HepG2 (cell line): ENCODE measurements around the gene KDM7A. TPM values are rescaled to one million over a fixed set of nuclear protein-coding genes. Genes with fewer than 3 reads are reported as not detected.

Experiments used
- ELK4 ChIP-seq: sonication (generic); formaldehyde crosslinking; IDR thresholded peaks from 2 replicates; pipeline ENCODE4 v1.9.0; 2021; ENCODE audit warnings: missing genetic modification reagents, borderline replicate concordance
- ETV5 ChIP-seq: IDR thresholded peaks from 2 replicates; pipeline ENCODE4 v1.6.1; 2018; ENCODE audit warnings: missing biosample characterization, missing genetic modification reagents, inconsistent platforms, borderline replicate concordance
- GATAD2A ChIP-seq: IDR thresholded peaks from 2 replicates; pipeline ENCODE4 v1.6.1; 2016
- MED1 ChIP-seq: sonication (generic); formaldehyde crosslinking; IDR thresholded peaks from 2 replicates; pipeline ENCODE4 v1.4.0; 2020; ENCODE audit warnings: missing genetic modification reagents
- MED13 ChIP-seq: sonication (generic); formaldehyde crosslinking; IDR thresholded peaks from 2 replicates; pipeline ENCODE4 v1.5.0; 2020; ENCODE audit warnings: missing genetic modification reagents
- MIER3 ChIP-seq: IDR thresholded peaks from 2 replicates; pipeline ENCODE4 v1.6.1; 2016; ENCODE audit warnings: missing compliant biosample characterization, borderline replicate concordance
- MXD4 ChIP-seq: IDR thresholded peaks from 2 replicates; pipeline ENCODE4 v1.6.1; 2016; ENCODE audit warnings: mild to moderate bottlenecking, missing biosample characterization, missing genetic modification reagents
- NFIC ChIP-seq: IDR thresholded peaks from 2 replicates; pipeline ENCODE4 v1.6.1; 2012; ENCODE audit warnings: mild to moderate bottlenecking, low read length, inconsistent platforms
- RARA ChIP-seq: IDR thresholded peaks from 2 replicates; pipeline ENCODE4 v1.6.1; 2016; ENCODE audit warnings: missing genetic modification reagents, missing compliant biosample characterization
- REST ChIP-seq, 2 experiments: IDR thresholded peaks; 2 replicates each; pipeline ENCODE4 v1.6.1; 2011 to 2012; ENCODE audit warnings: low read length in 2 of 2, borderline replicate concordance in 1 of 2, low read depth in 1 of 2, mild to moderate bottlenecking in 1 of 2, moderate library complexity in 1 of 2
- RXRA ChIP-seq: sonication (generic); formaldehyde crosslinking; IDR thresholded peaks from 2 replicates; pipeline ENCODE4 v1.5.1; 2020; ENCODE audit warnings: missing genetic modification reagents
- SNRNP70 ChIP-seq: fragments of 200-400 bp; formaldehyde crosslinking; IDR thresholded peaks from 2 replicates; pipeline ENCODE4 v1.6.1; 2017; ENCODE audit warnings: mild to moderate bottlenecking, low read depth, low read length, moderate library complexity
- ZBTB25 ChIP-seq: IDR thresholded peaks from 2 replicates; pipeline ENCODE4 v1.6.1; 2018; ENCODE audit warnings: missing genetic modification reagents
- ZNF143 ChIP-seq: sonication (generic); formaldehyde crosslinking; IDR thresholded peaks from 2 replicates; pipeline ENCODE4 v1.4.0; 2020; ENCODE audit warnings: missing genetic modification reagents
- ZNF205 ChIP-seq: IDR thresholded peaks from 2 replicates; pipeline ENCODE4 v1.6.1; 2018; ENCODE audit warnings: missing biosample characterization, missing genetic modification reagents
- ZNF280B ChIP-seq: sonication (generic); formaldehyde crosslinking; IDR thresholded peaks from 2 replicates; pipeline ENCODE4 v1.5.0; 2020; ENCODE audit warnings: missing genetic modification reagents, mild to moderate bottlenecking, borderline replicate concordance
- ZNF7 ChIP-seq: IDR thresholded peaks from 2 replicates; pipeline ENCODE4 v1.6.1; 2016; ENCODE audit warnings: missing biosample characterization, missing genetic modification reagents
- ZNF770 ChIP-seq: sonication (generic); formaldehyde crosslinking; IDR thresholded peaks from 2 replicates; pipeline ENCODE4 v1.5.0; 2020; ENCODE audit warnings: mild to moderate bottlenecking, missing genetic modification reagents
- ZSCAN12 ChIP-seq: sonication (generic); formaldehyde crosslinking; IDR thresholded peaks from 2 replicates; pipeline ENCODE4 v1.9.0; 2021; ENCODE audit warnings: mild to moderate bottlenecking, missing genetic modification reagents
- polyA plus RNA-seq, 8 experiments: library from polyadenylated mRNA; depleted of rRNA in 3 of 8; stranded (reverse) in 7 of 8; unstranded in 1 of 8; fragments of >200 nt; fragmentation: Illumina TruSeq in 4 of 8; extraction: Trizol in 4 of 8; gene quantifications; 2 replicates each; pipeline versions ENCODE4 v1.2.1 to v1.2.3, GENCODE V29; 2011 to 2016; ENCODE audit warnings: low read depth in 4 of 8, missing spikeins in 1 of 8, mixed read lengths in 1 of 8; ENCODE audit not compliant: insufficient read depth in 1 of 8
- total RNA-seq, 5 experiments: library from RNA; depleted of rRNA; stranded (reverse); fragments of >200 nt; fragmentation: Illumina TruSeq; extraction: Trizol; gene quantifications; 2 replicates each; pipeline ENCODE4 v1.2.3, GENCODE V29; 2016; ENCODE audit warnings: low read depth in 1 of 5

Gene KDM7A
- total and polyA plus RNA-seq, 2 of the 13 experiments (the other 11 are each of a cell fraction or from before 2014, with no cell fraction given) = 10.8 to 16.8 TPM

DNA sequence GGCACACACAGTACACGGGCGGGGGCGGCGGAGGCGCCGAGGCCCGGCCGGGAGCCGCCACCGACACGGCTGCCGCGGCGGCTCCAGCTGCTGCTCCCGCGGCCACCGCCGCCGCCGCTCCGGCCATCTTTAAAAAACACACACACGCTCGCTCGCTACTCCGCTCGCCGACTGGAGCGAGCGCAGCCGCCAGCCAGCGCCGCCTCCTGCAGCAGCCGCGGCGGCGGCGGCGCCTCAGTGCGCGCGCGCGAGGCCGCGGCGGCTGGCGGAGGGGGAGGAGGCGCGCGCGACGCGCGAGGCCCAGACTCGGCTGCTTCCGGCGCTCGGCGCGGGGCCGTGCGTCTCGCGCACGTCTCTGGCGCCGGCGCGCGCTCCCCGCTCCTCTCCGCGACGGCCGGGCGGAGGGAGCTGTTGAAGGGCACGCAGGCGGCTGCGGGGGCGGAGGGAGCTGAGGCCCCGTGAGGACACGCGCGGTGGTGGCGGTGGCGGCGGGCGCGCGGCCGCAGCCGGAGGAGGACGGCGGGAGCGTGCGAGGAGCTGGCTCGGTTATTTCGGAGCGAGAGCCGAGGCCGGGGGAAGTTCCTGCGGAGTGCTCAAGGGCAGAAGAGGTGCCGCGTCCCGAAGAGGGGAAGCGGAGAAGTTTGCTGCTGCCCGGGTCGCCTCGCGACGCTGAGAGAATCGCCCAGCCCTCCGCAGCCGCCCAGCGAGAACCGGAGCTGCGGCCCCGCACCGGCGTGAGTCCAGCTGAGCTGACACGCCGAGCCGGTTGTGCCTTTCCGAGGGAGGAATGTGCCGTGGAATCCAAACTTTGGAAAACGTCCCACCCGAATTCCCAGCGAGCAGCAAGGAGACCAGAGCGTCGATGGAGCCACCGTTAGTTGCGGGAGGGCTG lies at the start of gene KDM7A (continued):
- TF ChIP-seq REST (IDR thresholded peaks at IDR 0.05; ENCODE audit: borderline replicate concordance in 1 of 2, low read depth in 1 of 2, low read length in 2 of 2) (no peak), GATAD2A (CRISPR knock-in tag) (0 out of 2 replicates have a peak, but pooled peaks have one; percentile 19), MED1 (CRISPR knock-in tag) (peak; percentile 78), ZNF770 (CRISPR knock-in tag) (no peak), MXD4 (CRISPR knock-in tag) (no peak), RXRA (CRISPR knock-in tag) (peak; percentile 66; the same call in 1 of the 2 replicates), SNRNP70 (no peak), ZNF205 (CRISPR knock-in tag) (0 out of 2 replicates have a peak, but pooled peaks have one; percentile 22), RARA (CRISPR knock-in tag) (peak; percentile 24; the same call in 1 of the 2 replicates), ZBTB25 (CRISPR knock-in tag) (peak; percentile 39; the same call in 1 of the 2 replicates), ELK4 (CRISPR knock-in tag) (no peak), ZNF7 (CRISPR knock-in tag) (no peak), ZSCAN12 (CRISPR knock-in tag) (no peak), ZNF280B (CRISPR knock-in tag) (0 out of 2 replicates have a peak, but pooled peaks have one; percentile 74), NFIC (no peak), ZNF143 (no peak), ETV5 (peak; percentile 64; the same call in 1 of the 2 replicates), MED13 (CRISPR knock-in tag) (no peak), MIER3 (CRISPR knock-in tag) (no peak)
